SW480 (cell line): ENCODE results near the gene SNRPA1.
"Not testable (repeated sequence)": the region's sequence is repeated elsewhere in the genome, so short reads cannot be mapped to it uniquely, and the experiment has no call there.

ENCODE experiments used
- DNase-seq: peaks from one replicate; pipeline ENCODE4 v3.0.0-alpha.2; 2016; ENCODE audit warnings: low spot score

Gene SNRPA1

DNA sequence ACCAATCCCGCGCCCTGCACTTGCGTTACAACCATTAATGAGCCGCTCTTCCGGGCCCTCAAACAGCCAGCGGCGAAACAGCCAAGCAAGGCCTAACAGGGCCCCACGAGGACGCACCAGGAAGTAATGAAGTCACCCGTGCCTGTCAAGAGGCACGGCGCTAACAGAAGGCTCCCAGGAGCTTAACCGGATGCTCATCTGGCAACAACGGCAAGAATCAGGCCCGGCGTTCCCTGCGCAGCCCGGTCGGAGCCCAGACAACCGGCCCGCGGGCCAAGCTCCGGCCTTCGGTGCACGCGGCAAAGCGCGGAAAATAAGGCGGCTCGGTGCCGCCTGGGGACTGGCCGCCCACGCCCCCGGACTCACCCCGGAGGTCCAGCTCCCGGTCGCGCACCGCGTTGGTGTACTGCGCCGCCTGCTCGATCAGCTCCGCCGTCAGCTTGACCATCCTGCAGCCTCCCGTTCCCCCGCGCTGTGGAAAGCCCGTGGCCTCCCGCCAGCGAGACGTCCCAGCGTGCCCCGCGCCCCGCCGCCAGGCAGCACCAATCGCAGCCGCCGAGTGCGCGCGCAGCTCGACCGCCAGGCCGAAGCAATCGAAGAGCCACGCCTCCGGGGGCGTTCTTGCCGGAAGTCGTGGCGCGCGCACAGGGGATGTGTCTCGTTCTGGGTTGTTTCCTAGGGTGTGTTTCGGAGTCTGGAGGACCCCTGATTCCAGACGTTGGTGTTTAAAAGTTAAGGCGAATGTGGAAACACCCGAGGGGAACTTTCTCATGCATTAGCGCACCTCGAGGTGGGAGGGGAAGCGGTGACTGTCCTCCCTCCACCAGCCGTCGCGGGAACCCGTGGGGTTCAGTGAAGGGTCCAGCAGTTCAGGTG lies at the start of gene SNRPA1:
Gene SNRPA1 (minus strand): TSS at position 518 of the 876 bp plus-strand sequence. CDS start 70 bp downstream, at position 448.
- DNase-seq = peak; percentile 94

DNA sequence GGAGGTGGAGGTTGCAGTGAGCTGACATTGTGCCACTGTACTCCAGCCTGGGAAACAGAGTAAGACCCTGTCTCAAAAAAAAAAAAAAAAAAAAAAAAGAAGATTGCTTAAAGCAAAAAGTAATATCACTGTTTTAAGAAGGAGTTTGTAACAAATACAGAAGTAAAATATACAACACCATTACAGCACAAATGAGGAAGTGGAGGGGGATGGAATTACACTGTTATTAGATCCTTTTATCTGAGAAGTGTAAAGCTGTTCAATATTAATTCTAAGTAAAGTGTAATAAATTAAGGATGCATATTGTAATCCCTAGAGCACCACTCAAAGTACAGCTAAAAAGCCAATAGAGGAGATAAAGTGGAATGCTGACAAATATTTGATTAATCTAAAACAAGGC lies 47.0 kb upstream of the SNRPA1 start:
- no peak for DNase-seq

DNA sequence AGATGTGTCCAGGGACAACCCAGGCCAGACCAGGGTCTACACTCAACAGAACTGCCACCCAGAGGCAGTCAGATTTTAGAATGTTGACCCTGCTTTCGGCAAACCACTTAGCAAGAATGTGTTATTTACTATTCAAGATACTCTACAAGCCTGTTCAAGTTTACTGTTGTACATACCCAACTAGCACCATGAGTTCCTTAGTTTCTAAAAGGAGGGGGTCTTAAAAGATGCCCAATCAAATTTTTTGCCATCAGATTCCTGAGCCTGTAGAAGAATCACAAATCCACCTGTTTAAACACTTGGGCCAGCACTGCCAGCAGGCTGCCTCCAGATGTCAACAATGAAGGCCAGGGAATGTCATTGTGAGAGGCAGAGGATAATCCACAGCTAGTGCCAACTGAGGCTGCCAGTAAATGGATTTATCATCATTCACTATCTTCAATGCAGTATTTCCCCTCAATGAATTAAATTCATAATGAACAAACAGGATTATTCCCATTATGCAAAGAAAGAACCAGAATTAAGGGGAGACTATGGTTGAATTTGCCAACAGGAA lies 43.5 kb upstream of the SNRPA1 start:
- DNase-seq = no peak

DNA sequence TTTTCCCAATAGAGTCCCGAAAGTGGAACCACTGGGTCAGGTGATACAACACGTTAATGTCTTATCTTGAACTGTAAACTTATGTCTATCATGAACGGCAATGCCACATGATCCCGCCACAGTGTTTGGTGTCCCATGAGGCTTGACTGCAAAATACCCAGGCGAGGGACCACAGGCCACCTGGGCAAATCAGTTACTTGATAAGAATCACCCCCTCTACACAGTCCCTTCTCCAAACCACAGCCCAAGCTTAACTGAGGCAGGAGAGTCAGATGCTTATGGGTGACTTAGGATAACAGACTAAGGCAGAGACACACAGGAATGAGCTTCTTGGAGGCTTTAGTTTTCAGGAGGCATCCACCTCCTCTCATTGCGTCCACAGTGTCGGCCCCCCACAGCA lies 42.9 kb upstream of the SNRPA1 start:
- no peak for DNase-seq

DNA sequence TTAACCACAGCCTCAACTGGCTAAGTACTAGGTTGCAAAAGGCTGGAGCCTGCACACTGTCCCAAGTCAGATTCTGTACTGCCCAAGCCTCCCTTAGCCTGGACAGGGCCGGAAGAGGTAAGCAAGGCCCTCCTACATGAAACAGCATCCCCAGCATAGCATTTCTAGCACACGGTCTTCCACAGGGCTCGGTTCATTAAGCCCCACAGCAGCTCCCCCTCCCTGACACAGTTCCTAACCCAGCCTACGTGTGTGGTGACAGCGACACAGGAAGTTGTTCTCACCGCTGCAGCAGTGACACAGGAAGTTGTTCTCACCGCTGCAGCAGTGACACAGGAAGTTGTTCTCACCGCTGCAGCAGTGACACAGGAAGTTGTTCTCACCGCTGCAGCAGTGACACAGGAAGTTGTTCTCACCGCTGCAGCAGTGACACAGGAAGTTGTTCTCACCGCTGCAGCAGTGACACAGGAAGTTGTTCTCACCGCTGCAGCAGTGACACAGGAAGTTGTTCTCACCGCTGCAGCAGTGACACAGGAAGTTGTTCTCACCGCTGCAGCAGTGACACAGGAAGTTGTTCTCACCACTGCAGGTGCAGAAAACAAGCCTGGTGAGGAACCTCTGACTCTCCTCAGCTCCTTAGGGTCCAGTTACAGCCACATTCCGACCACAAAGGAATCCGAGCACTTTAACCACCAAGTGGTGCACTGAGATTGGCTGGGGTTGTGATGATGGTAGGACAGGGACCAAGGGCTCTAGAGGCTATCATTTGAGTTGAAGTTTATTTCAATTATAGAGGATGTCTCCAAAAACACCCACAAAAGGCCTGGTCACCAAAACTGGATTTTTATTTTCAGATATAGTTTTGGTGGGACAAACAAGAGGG lies 39.1 kb upstream of the SNRPA1 start:
- DNase-seq = not testable (repeated sequence)

DNA sequence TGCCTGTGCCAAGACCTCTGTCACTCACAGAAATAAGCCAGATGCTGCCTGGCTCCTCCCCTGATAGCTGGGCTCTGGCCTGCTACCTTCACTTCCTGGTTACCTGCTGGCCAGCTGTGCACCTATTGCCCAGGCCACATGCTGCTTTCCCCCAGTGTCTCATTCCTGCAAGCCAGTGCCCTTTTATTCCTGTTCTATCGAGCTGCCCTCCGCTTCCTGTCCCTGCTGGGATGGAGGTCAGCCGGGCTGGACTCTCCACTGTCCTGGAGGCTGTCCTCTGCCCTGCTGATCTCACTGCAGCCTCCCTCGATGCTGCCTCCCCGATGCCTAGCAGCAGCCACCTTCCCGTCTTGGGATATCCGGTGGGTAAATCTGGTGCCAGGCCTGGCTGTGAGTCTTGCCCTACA lies 37.0 kb upstream of the SNRPA1 start:
- no peak for DNase-seq

DNA sequence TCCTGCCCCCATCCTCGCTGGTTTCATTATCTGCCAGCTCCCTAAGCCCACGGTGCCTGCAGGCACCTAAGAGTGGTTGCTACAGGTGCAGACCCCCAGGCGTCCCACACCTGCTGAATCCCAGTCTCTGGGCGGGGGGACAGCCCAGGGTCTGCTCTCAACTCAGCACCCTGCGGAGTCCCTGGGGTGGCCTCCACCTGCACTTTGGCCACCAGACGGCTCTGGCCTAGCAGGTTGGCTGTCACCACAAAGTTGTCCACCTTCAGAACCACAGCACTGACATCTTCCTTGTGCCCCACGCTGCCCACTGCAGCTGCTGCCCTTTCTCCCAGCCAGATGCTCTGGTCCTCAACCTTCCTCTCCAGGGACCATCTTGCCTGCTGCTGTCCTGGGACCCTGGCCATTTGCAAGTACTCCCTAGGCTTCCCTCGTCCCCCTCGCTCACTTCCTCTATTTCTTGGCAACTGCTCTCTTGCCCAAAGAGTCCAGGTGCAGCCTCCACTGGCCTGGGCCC lies 34.9 kb upstream of the SNRPA1 start:
- no peak for DNase-seq

DNA sequence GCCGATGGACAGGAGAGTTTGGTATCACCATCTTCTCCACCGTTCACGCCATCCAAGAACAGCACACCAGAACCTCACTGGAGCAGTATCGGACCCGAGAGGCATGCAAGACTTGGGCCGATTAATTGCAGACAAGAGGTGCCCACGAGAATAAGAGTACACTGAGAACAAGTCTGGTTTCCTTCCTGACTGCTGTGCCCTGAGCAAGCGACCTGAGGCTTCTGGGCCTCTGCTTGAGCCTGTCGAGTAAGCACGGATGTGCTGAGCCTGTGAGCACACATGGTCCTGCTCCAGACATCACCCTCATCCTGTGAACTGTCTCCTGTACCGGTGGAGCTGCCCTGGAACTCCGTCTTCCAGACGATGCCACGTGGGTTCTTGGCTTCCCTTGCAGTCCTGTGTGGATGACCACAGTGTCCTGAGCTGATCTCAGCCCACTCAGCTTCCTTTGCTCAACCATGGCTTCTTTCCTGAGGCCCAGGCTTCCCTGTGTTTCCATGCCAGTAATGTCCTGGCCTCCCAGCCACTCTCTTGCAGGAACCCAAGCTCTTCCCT lies 34.3 kb upstream of the SNRPA1 start:
- DNase-seq = no peak

DNA sequence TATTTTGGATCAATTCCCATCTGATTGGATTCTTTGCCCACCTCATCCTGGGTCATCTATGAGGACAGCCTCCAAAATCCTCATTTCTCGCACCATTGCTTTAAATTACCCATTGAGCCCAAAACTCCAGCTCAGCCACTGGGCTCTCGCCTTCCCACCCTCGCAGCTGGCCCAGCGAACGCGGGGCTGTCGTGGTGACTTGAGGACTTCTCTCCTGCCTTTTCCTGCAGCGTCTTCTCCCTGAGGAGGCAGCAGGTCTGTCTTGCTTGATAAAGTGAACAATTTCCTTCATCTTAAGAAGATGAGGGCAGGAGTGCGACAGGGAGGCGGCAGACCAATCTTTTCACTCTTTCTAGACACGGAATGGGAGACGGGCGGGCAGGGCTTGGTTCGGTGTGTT lies 33.0 kb upstream of the SNRPA1 start:
- DNase-seq = no peak

DNA sequence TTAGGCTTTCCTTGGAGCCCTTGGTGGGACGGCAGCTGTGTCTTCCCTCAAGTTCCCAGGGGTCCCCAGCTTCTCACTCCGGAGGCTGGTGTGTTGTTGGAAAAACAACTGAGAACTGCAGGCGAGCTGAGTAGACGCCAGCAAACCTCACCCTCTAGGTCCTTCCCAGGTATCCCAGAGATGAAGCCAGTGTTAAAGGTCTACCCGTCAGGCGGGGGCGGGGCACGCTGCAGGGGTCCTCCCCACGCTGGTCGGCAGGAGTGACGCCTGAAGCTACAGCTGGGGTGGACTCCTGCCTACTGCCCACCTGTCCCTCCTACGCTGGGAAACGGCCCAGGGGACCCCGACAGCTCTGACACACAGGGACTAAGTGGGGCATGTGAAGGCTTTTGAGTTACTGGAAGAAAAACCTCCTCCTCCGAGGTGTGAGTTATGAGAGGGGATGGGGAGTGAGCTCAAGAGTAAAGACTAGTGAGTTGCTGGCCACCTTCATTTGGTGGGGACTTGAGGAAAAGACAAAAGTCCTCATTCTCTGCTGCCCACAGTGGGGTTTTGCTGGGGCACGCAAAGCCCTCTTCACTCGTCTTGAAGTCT lies 32.2 kb upstream of the SNRPA1 start:
- DNase-seq = no peak

DNA sequence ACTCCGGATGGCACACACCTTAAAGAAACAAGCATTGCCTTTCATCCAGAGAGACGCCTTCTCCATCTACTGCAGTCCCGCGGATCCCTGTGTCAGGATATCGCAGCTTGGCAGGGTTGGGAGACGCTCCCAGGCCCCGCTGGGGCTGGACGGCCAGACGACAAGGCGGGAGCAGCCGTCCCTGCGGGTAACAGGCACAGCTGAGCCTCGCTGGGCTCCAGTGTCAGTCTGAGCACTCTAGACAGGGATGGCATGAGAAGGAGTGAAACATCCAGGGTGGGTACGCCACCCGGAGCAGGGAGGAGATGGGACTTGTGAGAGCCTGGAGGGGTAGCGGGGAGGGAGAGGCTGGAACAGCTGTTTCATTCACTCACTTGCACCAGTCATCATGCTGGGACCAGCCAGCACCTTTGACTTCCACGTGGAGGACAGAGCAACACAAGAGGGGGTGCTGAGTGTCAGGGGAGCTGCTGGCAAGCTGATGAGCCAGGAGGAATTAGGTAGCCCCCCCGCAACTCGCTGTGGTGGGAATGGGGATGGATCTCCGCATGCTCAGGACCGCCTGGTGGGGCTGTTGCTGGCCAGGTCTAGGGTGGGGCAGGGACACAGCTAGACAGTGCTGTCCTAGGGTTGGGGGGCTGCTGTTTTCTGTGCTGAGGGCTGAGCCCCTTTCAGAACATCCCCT lies 31.6 kb upstream of the SNRPA1 start:
- no peak for DNase-seq

DNA sequence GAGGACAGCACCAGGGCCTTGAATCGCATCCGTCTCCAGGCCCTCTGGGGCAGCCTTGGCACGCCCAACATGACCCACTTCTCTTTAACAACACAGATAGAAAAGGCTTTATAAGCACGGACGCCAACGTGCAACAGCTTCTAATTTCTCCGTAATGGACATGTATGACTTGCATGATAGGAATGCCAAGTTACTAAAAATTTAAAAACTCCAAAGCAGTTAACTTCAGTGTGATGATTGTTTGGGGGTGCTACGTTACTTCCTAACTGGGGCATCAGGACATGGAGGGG lies 30.9 kb upstream of the SNRPA1 start:
- no peak for DNase-seq

DNA sequence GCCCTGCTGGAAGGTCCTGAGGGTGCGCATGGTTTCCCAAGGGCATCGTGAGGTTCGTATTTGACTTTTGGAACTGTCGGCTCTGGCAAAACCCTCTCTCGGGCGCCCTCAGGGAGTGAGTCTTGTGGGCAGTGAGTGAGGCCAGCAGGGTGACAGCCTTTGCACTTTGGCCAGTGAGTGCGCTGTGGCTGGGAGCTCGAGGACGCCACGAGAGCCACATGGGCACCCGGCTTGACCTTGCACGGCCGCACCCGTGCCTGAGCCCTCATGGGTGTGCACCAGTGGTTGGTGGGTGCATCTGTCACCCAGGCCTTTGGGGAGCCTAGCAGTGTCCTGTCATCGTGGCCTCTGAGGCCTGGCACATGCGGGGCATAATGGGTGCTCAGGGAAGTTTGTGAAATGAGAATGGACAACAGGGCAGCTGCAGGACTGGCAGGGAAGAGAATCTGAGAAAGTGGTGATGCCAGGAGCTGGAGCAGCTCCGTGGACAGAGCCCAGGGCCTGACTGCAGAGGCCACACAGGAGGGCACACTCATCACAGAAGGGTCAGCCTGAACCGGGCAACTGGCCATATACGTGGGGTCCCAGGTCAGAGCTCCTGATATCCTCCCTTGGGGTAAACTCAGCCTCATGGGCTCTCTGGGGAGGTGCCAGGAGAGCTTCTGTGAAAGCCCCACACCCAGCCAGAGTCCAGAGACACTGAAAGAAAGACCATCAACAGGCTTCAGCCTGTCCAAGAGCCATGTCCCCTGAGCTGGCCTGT lies 30.4 kb upstream of the SNRPA1 start:
- DNase-seq = no peak

DNA sequence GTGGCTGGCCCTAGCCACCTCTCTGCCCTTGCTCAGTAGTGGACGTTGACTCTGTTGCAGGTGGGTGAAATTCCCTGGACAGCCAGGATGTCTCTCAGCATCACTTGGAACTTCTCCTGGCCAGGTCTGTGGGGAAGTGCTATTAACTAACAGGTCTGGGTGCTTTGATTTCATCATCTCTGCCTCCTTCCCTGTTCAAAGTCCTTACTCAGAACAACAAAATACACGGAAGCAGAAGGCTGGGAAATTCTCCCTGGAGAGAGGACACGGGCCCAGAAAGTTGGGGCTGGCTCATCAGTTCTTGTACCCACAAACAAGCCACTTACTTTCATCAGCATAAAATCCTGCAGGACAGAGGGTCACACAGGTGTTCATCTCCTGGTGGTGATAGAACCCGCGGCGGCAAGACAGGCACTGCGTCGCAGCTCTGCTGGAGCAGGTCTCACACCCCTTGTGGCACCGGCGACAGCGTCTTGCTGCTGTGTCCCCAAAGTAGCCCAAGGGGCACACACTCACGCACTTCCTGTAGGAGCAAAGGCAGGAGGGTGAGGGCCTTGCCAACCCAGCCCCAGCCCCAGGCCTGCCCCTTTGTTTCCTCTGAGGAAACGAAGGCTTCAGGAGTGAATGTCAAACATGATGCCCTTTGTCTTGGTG lies 29.6 kb upstream of the SNRPA1 start:
- DNase-seq = peak; percentile 65

DNA sequence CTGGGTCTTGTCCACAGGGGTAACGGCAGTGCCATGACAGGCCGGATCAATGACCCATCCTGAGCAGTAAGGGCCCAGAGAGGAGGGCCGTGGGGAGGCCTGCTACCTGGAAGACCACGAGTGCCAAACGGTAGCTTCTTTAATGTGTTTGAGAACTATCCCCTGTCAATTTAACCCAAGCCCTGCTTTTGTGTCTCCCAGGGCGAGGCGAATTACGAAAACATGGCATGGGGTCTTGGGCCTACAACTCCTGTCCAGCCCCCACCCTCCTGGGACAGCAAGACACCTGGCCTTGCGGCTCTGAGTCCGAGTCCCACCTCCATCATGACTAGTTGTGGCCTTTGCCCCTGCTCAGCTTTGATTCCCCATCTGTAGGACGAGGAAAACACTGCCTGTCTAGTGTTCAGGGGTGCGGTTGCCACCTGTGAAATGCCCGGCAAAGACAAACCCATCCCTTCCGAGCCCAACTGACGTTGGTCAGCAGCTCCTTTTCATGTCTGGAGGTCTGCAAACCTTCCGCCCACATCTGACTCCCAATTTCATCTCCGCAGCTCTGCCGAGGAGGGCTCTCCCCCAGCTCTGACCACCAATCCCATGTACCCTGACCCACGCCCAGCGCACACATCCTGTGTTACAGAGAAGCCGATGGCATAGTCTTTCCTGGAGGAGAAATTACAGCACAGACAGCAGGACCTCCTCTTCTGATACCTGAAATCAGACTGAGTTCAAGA lies 28.9 kb upstream of the SNRPA1 start:
- peak; percentile 89 for DNase-seq

DNA sequence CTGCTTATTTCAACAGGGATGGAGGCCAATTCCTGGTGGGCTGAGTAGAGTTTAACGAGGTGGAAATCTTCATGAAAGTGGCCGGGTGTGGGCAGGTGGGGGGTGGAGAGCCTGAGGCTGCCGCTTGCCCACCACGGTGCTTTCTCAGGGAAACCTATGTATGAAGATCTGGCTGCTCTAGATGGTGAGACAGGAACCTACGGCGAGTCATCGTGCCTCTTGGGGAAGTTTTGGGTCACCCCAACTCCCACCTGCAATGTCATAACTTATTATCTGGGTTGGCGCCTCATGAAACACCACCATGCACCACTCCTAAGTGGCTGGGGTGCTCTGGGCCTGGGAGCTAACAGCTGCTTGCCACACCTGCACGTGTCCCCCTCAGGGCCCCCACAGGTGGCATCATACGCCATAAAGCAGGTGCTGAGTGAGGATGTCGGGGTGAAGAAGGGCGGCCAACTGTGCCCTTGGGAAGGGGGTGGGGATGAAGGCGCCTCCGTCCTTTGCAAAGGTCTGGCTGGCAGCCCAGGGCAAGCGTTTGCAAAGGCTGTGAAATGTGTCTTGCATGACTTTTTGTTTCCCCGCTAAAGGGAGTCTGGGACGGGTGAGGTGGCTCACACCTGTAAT lies 27.9 kb upstream of the SNRPA1 start:
- DNase-seq = no peak

DNA sequence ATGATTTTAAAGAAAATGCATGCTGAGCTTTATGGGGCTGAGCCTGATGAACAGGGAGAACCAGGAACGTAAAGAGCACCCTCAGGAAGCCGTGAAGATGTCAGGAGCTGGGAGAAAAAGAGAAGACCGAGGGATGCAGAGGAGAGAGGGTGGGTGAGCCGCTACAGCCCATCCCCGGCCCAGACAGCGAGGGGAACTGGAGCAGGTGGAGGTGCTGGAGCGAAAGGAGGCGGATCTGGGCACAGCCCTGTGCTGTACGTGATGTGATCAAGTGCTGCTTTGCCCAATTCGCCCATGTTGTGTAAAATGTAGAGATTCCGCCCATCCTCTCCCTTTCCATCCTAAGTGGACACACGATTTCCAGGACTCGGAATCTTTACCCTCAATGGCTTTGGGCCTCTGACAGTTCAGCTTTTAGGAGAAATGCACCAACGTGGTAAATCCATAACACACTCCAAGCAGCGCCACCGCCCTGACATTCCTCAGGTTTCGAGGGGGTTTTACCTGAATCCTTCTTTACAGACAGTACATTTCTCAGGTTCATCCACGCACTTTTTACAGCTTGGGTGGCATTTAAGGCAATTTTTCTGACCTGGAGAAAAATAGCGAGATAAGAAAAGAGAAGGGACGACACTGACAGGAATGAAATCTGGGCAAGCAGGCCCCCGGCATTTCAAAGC lies 27.1 kb upstream of the SNRPA1 start:
- no peak for DNase-seq

DNA sequence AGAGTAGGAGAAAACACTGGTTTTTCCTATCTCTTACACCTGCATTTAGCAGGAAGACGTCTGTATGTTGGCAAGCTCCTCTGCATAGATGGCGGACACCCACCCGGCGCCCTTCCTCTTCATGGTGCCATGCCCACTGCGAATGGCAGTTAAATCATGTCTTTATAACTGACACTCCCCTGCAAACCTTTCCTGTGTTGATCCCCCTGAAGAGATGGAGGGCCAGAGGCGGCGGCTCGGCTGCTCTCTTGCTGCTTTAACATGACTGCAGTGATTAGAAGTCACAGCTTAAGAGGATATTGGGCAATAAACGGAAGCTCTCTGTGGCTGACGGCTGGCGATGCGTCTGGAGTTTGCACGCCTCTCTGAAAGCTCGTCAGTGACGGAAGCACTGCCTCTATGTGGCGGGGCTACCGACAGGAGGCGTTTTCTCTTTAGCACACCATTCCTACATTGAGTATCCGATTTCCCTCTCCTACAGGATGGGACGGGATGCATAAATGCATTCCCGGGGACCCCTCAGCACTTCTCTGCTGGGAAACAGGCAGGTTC lies 25.5 kb upstream of the SNRPA1 start:
- DNase-seq = peak; percentile 72
